Measurements from ENCODE around the gene DAP.

Gene DAP

GRCh38 chr5:10705747-10706146, 55.3 kb downstream of the DAP start:
- DNase-seq (ENCODE audit: low read depth) = no peak
- no peak for TF ChIP-seq CTCF (conservative IDR thresholded peaks at IDR 0.05; ENCODE audit: low read depth, low read length)
- H3K4me3 ChIP-seq (ENCODE audit: low read length) = no peak overlapping the region

- no peak for DNase-seq (ENCODE audit: low read depth)
- no peak overlapping the region for H3K4me3 ChIP-seq (ENCODE audit: low read length)
- TF ChIP-seq CTCF (conservative IDR thresholded peaks at IDR 0.05; ENCODE audit: low read depth, low read length) = no peak
These were observed 55.9 kb downstream of the DAP start for GRCh38 chr5:10704949-10705621.

GRCh38 chr5:10703676-10704075, 57.4 kb downstream of the DAP start:
- DNase-seq (ENCODE audit: low read depth) = no peak
- TF ChIP-seq CTCF (conservative IDR thresholded peaks at IDR 0.05; ENCODE audit: low read depth, low read length) = no peak
- H3K4me3 ChIP-seq (ENCODE audit: low read length) = no peak overlapping the region

- H3K4me3 ChIP-seq (ENCODE audit: low read length) = no peak overlapping the region
- TF ChIP-seq CTCF (conservative IDR thresholded peaks at IDR 0.05; ENCODE audit: low read depth, low read length) = no peak
- peak; percentile 69 for DNase-seq (ENCODE audit: low read depth)
These were observed 58.0 kb downstream of the DAP start for GRCh38 chr5:10702911-10703491.

- TF ChIP-seq CTCF (conservative IDR thresholded peaks at IDR 0.05; ENCODE audit: low read depth, low read length) = no peak
- peak; percentile 99 for DNase-seq (ENCODE audit: low read depth)
These were observed 58.9 kb downstream of the DAP start for GRCh38 chr5:10702040-10702629.

GRCh38 chr5:10701567-10702039, 59.4 kb downstream of the DAP start:
- peak; percentile 53 for TF ChIP-seq CTCF (conservative IDR thresholded peaks at IDR 0.05; ENCODE audit: low read depth, low read length)
- no peak overlapping the region for H3K4me3 ChIP-seq (ENCODE audit: low read length)
- no peak for DNase-seq (ENCODE audit: low read depth)

More at GRCh38 chr5:10702040-10702629, 58.9 kb downstream of the DAP start:
- no peak overlapping the region for H3K4me3 ChIP-seq (ENCODE audit: low read length)

Measured in retinal pigment epithelial cell (primary cell).